Fibroblast of lung (primary cell): ENCODE results near the gene MAPKAPK5. TPM values are rescaled to one million over a fixed set of nuclear protein-coding genes. Genes with fewer than 3 reads are reported as not detected.

Experiments
- DNase-seq, 2 donors: peaks; one replicate each; pipeline versions ENCODE4 v3.0.0 to v3.0.0-alpha.2; 2010; ENCODE audit warnings: low read depth in 2 of 2
- H2AFZ ChIP-seq: 2 replicates; pipeline ENCODE4 v1.5.1; 2012; ENCODE audit warnings: low read length, control low read depth, inconsistent platforms
- H3K27ac ChIP-seq: 2 replicates; pipeline ENCODE4 v1.5.1; 2011; ENCODE audit warnings: low read length, control low read depth; ENCODE audit not compliant: insufficient read depth
- H3K27me3 ChIP-seq: 2 replicates; pipeline ENCODE4 v1.5.1; 2011; ENCODE audit warnings: mild to moderate bottlenecking, low read length; ENCODE audit not compliant: control insufficient read depth, insufficient read depth
- H3K36me3 ChIP-seq: 2 replicates; pipeline ENCODE4 v1.5.1; 2011; ENCODE audit warnings: low read length; ENCODE audit not compliant: control insufficient read depth, insufficient read depth
- H3K4me1 ChIP-seq: 2 replicates; pipeline ENCODE4 v1.5.1; 2011; ENCODE audit warnings: low read length; ENCODE audit not compliant: control insufficient read depth, insufficient read depth; ENCODE audit errors: extremely low read depth
- H3K4me2 ChIP-seq: 2 replicates; pipeline ENCODE4 v1.5.1; 2011; ENCODE audit warnings: low read length, control low read depth; ENCODE audit not compliant: insufficient read depth; ENCODE audit errors: extremely low read depth
- H3K4me3 ChIP-seq, 4 experiments: fragments of 200-600 bp in 1 of 4; sonication (generic) in 1 of 4; replicated peaks in 1 of 4; 2 replicates each; pipeline ENCODE4 v1.5.1; 2011 to 2016; ENCODE audit warnings: low read length in 4 of 4, low read depth in 3 of 4, mild to moderate bottlenecking in 3 of 4, control low read depth in 2 of 4, inconsistent platforms in 1 of 4, mixed read lengths in 1 of 4; ENCODE audit not compliant: insufficient read depth in 1 of 4; ENCODE audit errors: control extremely low read depth in 1 of 4
- H3K79me2 ChIP-seq: 2 replicates; pipeline ENCODE4 v1.5.1; 2012; ENCODE audit warnings: mild to moderate bottlenecking, low read length, inconsistent platforms; ENCODE audit not compliant: control insufficient read depth, insufficient read depth
- H3K9ac ChIP-seq: 2 replicates; pipeline ENCODE4 v1.5.1; 2011; ENCODE audit warnings: mild to moderate bottlenecking, low read length, control low read depth; ENCODE audit not compliant: insufficient read depth
- H3K9me3 ChIP-seq: 2 replicates; pipeline ENCODE4 v1.5.1; 2012; ENCODE audit warnings: low read depth, low read length; ENCODE audit not compliant: control insufficient read depth, insufficient read depth
- H4K20me1 ChIP-seq: 2 replicates; pipeline ENCODE4 v1.5.1; 2011; ENCODE audit warnings: low read length; ENCODE audit not compliant: control insufficient read depth, insufficient read depth; ENCODE audit errors: extremely low read depth
- CTCF ChIP-seq, 2 donors: IDR thresholded peaks in 1 of 2; conservative IDR thresholded peaks in 1 of 2; 1 replicate in 1 of 2; 2 replicates in 1 of 2; pipeline ENCODE4 v1.5.1; 2011 to 2012; ENCODE audit warnings: low read length in 2 of 2, control low read depth in 1 of 2, inconsistent platforms in 1 of 2, low read depth in 1 of 2, mild to moderate bottlenecking in 1 of 2
- EZH2 ChIP-seq: IDR thresholded peaks from 2 replicates; pipeline ENCODE4 v1.5.1; 2012; ENCODE audit warnings: low read length, control low read depth, mild to moderate bottlenecking; ENCODE audit errors: missing control alignments
- polyA plus RNA-seq, 2 donors: library from polyadenylated mRNA; depleted of rRNA in 1 of 2; stranded (reverse) in 1 of 2; unstranded in 1 of 2; fragments of >200 nt; gene quantifications; 2 replicates each; pipeline ENCODE4 v1.2.1, GENCODE V29; 2011 to 2012; ENCODE audit warnings: missing spikeins in 1 of 2
- total RNA-seq: library from RNA; depleted of rRNA; stranded (reverse); fragments of >200 nt; gene quantifications from 2 replicates; pipeline ENCODE4 v1.2.1, GENCODE V29; 2014

Gene MAPKAPK5
- total and polyA plus RNA-seq, 2 donors (not counting 1 experiment from before 2014, with no cell fraction given) = 26.8 to 34.6 TPM

- Histone ChIP-seq H3K4me2 (no peak overlapping the region), H3K27ac (no peak overlapping the region), H3K9me3 (no peaks in the 10 kb centered on the region), H3K79me2 (no peaks in the 10 kb centered on the region), H3K4me1 (no peaks in the 10 kb centered on the region), H4K20me1 (no peaks in the 10 kb centered on the region), H2AFZ (no peak overlapping the region), H3K4me3 (no peak overlapping the region), H3K9ac (no peak overlapping the region), H3K36me3 (peaks cover 3% of the 10 kb centered on the region), H3K27me3 (no peaks in the 10 kb centered on the region)
- DNase-seq = no peak
- TF ChIP-seq EZH2 = no peak
These were observed 28.2 kb downstream of the MAPKAPK5 start for GRCh38 chr12:111870216-111870615.

- no peak overlapping the region for H3K4me2 ChIP-seq
- no peak overlapping the region for H3K9ac ChIP-seq
- H3K4me3 ChIP-seq = no peak overlapping the region
- no peaks in the 10 kb centered on the region for H4K20me1 ChIP-seq
- no peaks in the 10 kb centered on the region for H3K9me3 ChIP-seq
- DNase-seq = no peak
- H3K27ac ChIP-seq = no peak overlapping the region
- peaks cover 3% of the 10 kb centered on the region for H3K36me3 ChIP-seq
- no peak overlapping the region for H2AFZ ChIP-seq
- TF ChIP-seq CTCF (conservative IDR thresholded peaks at IDR 0.05 in 1 of 2, IDR thresholded peaks at IDR 0.05 in 1 of 2; ENCODE audit: low read depth in 1 of 2, low read length in 2 of 2) = no peak
- TF ChIP-seq EZH2 = no peak
- no peaks in the 10 kb centered on the region for H3K79me2 ChIP-seq
- H3K4me1 ChIP-seq = no peaks in the 10 kb centered on the region
- H3K27me3 ChIP-seq = no peaks in the 10 kb centered on the region
These were observed 28.7 kb downstream of the MAPKAPK5 start for GRCh38 chr12:111870706-111871105.

GRCh38 chr12:111873113-111873512 lies 31.1 kb downstream of the MAPKAPK5 start:
- H3K36me3 ChIP-seq = peaks cover 1% of the 10 kb centered on the region
- no peak for DNase-seq
- no peaks in the 10 kb centered on the region for H3K27me3 ChIP-seq
- no peaks in the 10 kb centered on the region for H3K4me1 ChIP-seq
- H2AFZ ChIP-seq = no peak overlapping the region
- H3K4me2 ChIP-seq = no peak overlapping the region
- H4K20me1 ChIP-seq = no peaks in the 10 kb centered on the region
- no peak overlapping the region for H3K4me3 ChIP-seq
- H3K27ac ChIP-seq = no peak overlapping the region
- no peaks in the 10 kb centered on the region for H3K79me2 ChIP-seq
- H3K9me3 ChIP-seq = no peaks in the 10 kb centered on the region
- TF ChIP-seq CTCF (conservative IDR thresholded peaks at IDR 0.05 in 1 of 2, IDR thresholded peaks at IDR 0.05 in 1 of 2; ENCODE audit: low read depth in 1 of 2, low read length in 2 of 2) = no peak
- no peak for TF ChIP-seq EZH2
- H3K9ac ChIP-seq = no peak overlapping the region
